Measurements from ENCODE around the gene SLC44A5.

Gene SLC44A5

GRCh38 chr1:75472971-75473603, 137.8 kb downstream of the SLC44A5 start:
- Histone ChIP-seq H3K9me3 (ENCODE audit: insufficient read depth, low read length) (no peaks in the 10 kb centered on the region), H3K9ac (ENCODE audit: low read length) (no peak overlapping the region), H3K4me3 (ENCODE audit: low read length) (no peak overlapping the region), H3K4me2 (ENCODE audit: low read length) (no peak overlapping the region), H3K36me3 (replicated peaks; ENCODE audit: low read depth, low read length) (no peaks in the 10 kb centered on the region), H3K27me3 (ENCODE audit: low read depth, low read length) (no peaks in the 10 kb centered on the region), H3K27ac (ENCODE audit: low read length) (no peak overlapping the region), H2AFZ (ENCODE audit: low read depth, low read length) (no peak overlapping the region), H3K4me1 (ENCODE audit: low read length) (no peaks in the 10 kb centered on the region), H3K79me2 (ENCODE audit: low read length) (no peaks in the 10 kb centered on the region), H4K20me1 (ENCODE audit: insufficient read depth, low read length) (no peaks in the 10 kb centered on the region)
- TF ChIP-seq CTCF (IDR thresholded peaks at IDR 0.05; ENCODE audit: low read depth, low read length), result no peak
- TF ChIP-seq EZH2phosphoT487 (IDR thresholded peaks at IDR 0.05; ENCODE audit: low read depth), result no peak

GRCh38 chr1:75472089-75472970, 138.6 kb downstream of the SLC44A5 start:
- no peaks in the 10 kb centered on the region for H3K27me3 ChIP-seq (ENCODE audit: low read depth, low read length)
- no peak overlapping the region for H3K27ac ChIP-seq (ENCODE audit: low read length)
- no peaks in the 10 kb centered on the region for H3K36me3 ChIP-seq (replicated peaks; ENCODE audit: low read depth, low read length)
- H3K79me2 ChIP-seq (ENCODE audit: low read length), result no peaks in the 10 kb centered on the region
- TF ChIP-seq EZH2phosphoT487 (IDR thresholded peaks at IDR 0.05; ENCODE audit: low read depth) (no peak), CTCF (IDR thresholded peaks at IDR 0.05; ENCODE audit: low read depth, low read length) (no peak)
- H3K9ac ChIP-seq (ENCODE audit: low read length), result no peak overlapping the region
- H2AFZ ChIP-seq (ENCODE audit: low read depth, low read length), result no peak overlapping the region
- H3K9me3 ChIP-seq (ENCODE audit: insufficient read depth, low read length), result no peaks in the 10 kb centered on the region
- H3K4me3 ChIP-seq (ENCODE audit: low read length), result no peak overlapping the region
- no peaks in the 10 kb centered on the region for H3K4me1 ChIP-seq (ENCODE audit: low read length)
- no peak overlapping the region for H3K4me2 ChIP-seq (ENCODE audit: low read length)
- H4K20me1 ChIP-seq (ENCODE audit: insufficient read depth, low read length), result no peaks in the 10 kb centered on the region

GRCh38 chr1:75471252-75471651, 139.7 kb downstream of the SLC44A5 start:
- H3K27ac ChIP-seq (ENCODE audit: low read length), result no peak overlapping the region
- H3K36me3 ChIP-seq (replicated peaks; ENCODE audit: low read depth, low read length), result no peaks in the 10 kb centered on the region
- H3K4me3 ChIP-seq (ENCODE audit: low read length), result no peak overlapping the region
- no peak overlapping the region for H3K9ac ChIP-seq (ENCODE audit: low read length)
- no peaks in the 10 kb centered on the region for H3K4me1 ChIP-seq (ENCODE audit: low read length)
- H2AFZ ChIP-seq (ENCODE audit: low read depth, low read length), result no peak overlapping the region
- H3K79me2 ChIP-seq (ENCODE audit: low read length), result no peaks in the 10 kb centered on the region
- TF ChIP-seq CTCF (IDR thresholded peaks at IDR 0.05; ENCODE audit: low read depth, low read length) (no peak), EZH2phosphoT487 (IDR thresholded peaks at IDR 0.05; ENCODE audit: low read depth) (no peak)
- no peaks in the 10 kb centered on the region for H3K9me3 ChIP-seq (ENCODE audit: insufficient read depth, low read length)
- H3K27me3 ChIP-seq (ENCODE audit: low read depth, low read length), result no peaks in the 10 kb centered on the region
- no peak overlapping the region for H3K4me2 ChIP-seq (ENCODE audit: low read length)
- no peaks in the 10 kb centered on the region for H4K20me1 ChIP-seq (ENCODE audit: insufficient read depth, low read length)

- H3K9me3 ChIP-seq (ENCODE audit: insufficient read depth, low read length), result no peaks in the 10 kb centered on the region
- no peak overlapping the region for H3K4me3 ChIP-seq (ENCODE audit: low read length)
- no peak for TF ChIP-seq CTCF (IDR thresholded peaks at IDR 0.05; ENCODE audit: low read depth, low read length)
- TF ChIP-seq EZH2phosphoT487 (IDR thresholded peaks at IDR 0.05; ENCODE audit: low read depth), result no peak
- H3K4me1 ChIP-seq (ENCODE audit: low read length), result no peaks in the 10 kb centered on the region
- no peak overlapping the region for H3K9ac ChIP-seq (ENCODE audit: low read length)
- H2AFZ ChIP-seq (ENCODE audit: low read depth, low read length), result no peak overlapping the region
- H4K20me1 ChIP-seq (ENCODE audit: insufficient read depth, low read length), result no peaks in the 10 kb centered on the region
- H3K4me2 ChIP-seq (ENCODE audit: low read length), result no peak overlapping the region
- H3K27me3 ChIP-seq (ENCODE audit: low read depth, low read length), result no peaks in the 10 kb centered on the region
- H3K27ac ChIP-seq (ENCODE audit: low read length), result no peak overlapping the region
- H3K79me2 ChIP-seq (ENCODE audit: low read length), result no peaks in the 10 kb centered on the region
- no peaks in the 10 kb centered on the region for H3K36me3 ChIP-seq (replicated peaks; ENCODE audit: low read depth, low read length)
These were observed 140.5 kb downstream of the SLC44A5 start for GRCh38 chr1:75470448-75470847.
